Breast epithelium (tissue), 4 donors: Measurements from ENCODE around the gene SARNP. TPM values are rescaled to one million over a fixed set of nuclear protein-coding genes. Genes with fewer than 3 reads are reported as not detected.

ENCODE experiments used
- DNase-seq, 2 donors: peaks; one replicate each; pipeline ENCODE4 v3.0.0-alpha.2; 2019; ENCODE audit warnings: low spot score in 2 of 2
- H3K27ac ChIP-seq, 2 donors: fragments of 200-600 bp; sonication (generic) in 1 of 2; one replicate each; pipeline ENCODE4 v1.5.1; 2016 to 2019; ENCODE audit warnings: mild to moderate bottlenecking in 1 of 2
- H3K27me3 ChIP-seq, 2 donors: fragments of 200-600 bp; sonication (generic) in 1 of 2; one replicate each; pipeline versions ENCODE4 v1.5.1 to v1.6.0; 2017 to 2019; ENCODE audit warnings: control low read depth in 1 of 2, mild to moderate bottlenecking in 1 of 2
- H3K36me3 ChIP-seq: fragments of 200-600 bp; one replicate; pipeline ENCODE4 v1.5.1; 2019
- H3K4me1 ChIP-seq, 2 donors: fragments of 200-600 bp; sonication (generic); one replicate each; pipeline ENCODE4 v1.5.1; 2016 to 2019; ENCODE audit warnings: control low read depth in 1 of 2
- H3K4me3 ChIP-seq, 3 donors: fragments of 200-600 bp; sonication (generic); 1 replicate in 2 of 3; 2 replicates in 1 of 3; pipeline ENCODE4 v1.5.1; 2016 to 2019; ENCODE audit warnings: mild to moderate bottlenecking in 3 of 3, moderate library complexity in 2 of 3
- H3K9me3 ChIP-seq, 2 donors: fragments of 200-600 bp; sonication (generic) in 1 of 2; one replicate each; pipeline ENCODE4 v1.5.1; 2016 to 2019; ENCODE audit warnings: control low read depth in 1 of 2
- POLR2A ChIP-seq: fragments of 450-650 bp; IDR thresholded peaks from one replicate; pipeline ENCODE4 v1.6.1; 2016; ENCODE audit warnings: antibody characterized with exemption, mild to moderate bottlenecking, moderate library complexity
- POLR2AphosphoS5 ChIP-seq, 3 donors: sonication (generic); formaldehyde crosslinking; IDR thresholded peaks; one replicate each; pipeline ENCODE4 v1.6.1; 2017; ENCODE audit warnings: antibody characterized with exemption in 3 of 3
- intact Hi-C: fragments of 100-400 bp; cut with DNase I; formaldehyde crosslinking; loops from one replicate; pipeline ENCODE4 v1.15.1; 2023; ENCODE audit warnings: low total_unique reads
- total RNA-seq, 3 donors: library from RNA; depleted of rRNA; stranded (reverse); fragments of >200 nt; gene quantifications; one replicate each; pipeline ENCODE4 v1.1.0, GENCODE V29; 2016
- TF ChIP-seq, protein P1 (sequence below), 3 donors: fragments of 450-650 bp; IDR thresholded peaks; one replicate each; pipeline ENCODE4 v1.5.1; 2016 to 2017; ENCODE audit warnings: antibody characterized with exemption in 3 of 3, mild to moderate bottlenecking in 3 of 3, moderate library complexity in 3 of 3

SARNP gene
- total RNA-seq, 3 donors from 2014 or later = 54.7 to 64.3 (median 55.3) TPM

DNA sequence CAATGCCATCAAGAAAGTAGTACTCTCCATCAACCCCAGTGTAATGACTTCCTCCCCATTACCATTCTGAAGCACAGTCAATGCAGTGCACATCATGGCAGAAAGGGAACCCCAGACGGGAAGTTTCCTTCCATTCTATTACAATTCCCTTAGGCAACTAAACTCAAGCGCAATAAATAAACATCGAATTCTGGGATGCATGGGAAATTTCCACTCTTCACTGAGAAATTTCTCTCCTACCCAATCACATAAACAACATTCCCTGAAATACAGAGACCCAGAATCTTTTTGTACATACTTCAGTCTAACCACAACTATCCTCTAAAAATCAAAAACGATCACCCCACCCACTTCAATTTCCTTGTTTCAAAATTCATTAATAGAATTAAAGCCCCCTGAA lies 20.0 kb downstream of the SARNP start:
- Histone ChIP-seq H3K36me3 (peaks cover 19% of the 10 kb centered on the region), H3K27me3 (no peaks in the 10 kb centered on the region), H3K4me1 (no peaks in the 10 kb centered on the region), H3K9me3 (no peaks in the 10 kb centered on the region), H3K27ac (no peak overlapping the region), H3K4me3 (no peak overlapping the region)
- intact Hi-C loops = no loop called here
- DNase-seq = no peak
- TF ChIP-seq, protein P1, sequence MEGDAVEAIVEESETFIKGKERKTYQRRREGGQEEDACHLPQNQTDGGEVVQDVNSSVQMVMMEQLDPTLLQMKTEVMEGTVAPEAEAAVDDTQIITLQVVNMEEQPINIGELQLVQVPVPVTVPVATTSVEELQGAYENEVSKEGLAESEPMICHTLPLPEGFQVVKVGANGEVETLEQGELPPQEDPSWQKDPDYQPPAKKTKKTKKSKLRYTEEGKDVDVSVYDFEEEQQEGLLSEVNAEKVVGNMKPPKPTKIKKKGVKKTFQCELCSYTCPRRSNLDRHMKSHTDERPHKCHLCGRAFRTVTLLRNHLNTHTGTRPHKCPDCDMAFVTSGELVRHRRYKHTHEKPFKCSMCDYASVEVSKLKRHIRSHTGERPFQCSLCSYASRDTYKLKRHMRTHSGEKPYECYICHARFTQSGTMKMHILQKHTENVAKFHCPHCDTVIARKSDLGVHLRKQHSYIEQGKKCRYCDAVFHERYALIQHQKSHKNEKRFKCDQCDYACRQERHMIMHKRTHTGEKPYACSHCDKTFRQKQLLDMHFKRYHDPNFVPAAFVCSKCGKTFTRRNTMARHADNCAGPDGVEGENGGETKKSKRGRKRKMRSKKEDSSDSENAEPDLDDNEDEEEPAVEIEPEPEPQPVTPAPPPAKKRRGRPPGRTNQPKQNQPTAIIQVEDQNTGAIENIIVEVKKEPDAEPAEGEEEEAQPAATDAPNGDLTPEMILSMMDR (IDR thresholded peaks at IDR 0.05) = no peak
- TF ChIP-seq POLR2AphosphoS5 (IDR thresholded peaks at IDR 0.05) = no peak
- no peak for TF ChIP-seq POLR2A

DNA sequence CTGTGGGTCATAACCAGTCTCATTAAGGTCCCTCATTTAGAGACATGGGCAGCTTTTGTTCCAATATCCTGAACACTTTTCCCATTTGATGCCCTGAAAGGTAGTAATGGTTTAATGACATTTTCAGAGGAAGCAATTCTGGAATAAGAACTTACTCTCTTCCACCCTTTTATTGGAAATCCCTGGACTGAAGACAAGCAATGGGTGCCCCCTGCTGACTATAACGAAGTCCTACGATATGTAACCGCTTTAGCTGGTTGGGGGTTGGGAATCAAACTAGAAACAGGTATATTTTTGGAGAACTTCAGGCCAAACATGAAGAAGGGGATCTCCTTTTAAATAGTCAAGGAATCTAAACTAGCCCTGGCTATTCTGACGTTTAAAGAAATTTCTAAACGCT lies 20.5 kb downstream of the SARNP start:
- intact Hi-C loops = no loop called here
- TF ChIP-seq, protein P1 (IDR thresholded peaks at IDR 0.05) = peak in 1 of 3 donors; percentile 19
- TF ChIP-seq POLR2AphosphoS5 (IDR thresholded peaks at IDR 0.05) = no peak
- Histone ChIP-seq H3K27ac (no peak overlapping the region), H3K36me3 (peaks cover 19% of the 10 kb centered on the region), H3K4me3 (no peak overlapping the region), H3K9me3 (no peaks in the 10 kb centered on the region), H3K4me1 (no peaks in the 10 kb centered on the region), H3K27me3 (no peaks in the 10 kb centered on the region)
- no peak for DNase-seq

DNA sequence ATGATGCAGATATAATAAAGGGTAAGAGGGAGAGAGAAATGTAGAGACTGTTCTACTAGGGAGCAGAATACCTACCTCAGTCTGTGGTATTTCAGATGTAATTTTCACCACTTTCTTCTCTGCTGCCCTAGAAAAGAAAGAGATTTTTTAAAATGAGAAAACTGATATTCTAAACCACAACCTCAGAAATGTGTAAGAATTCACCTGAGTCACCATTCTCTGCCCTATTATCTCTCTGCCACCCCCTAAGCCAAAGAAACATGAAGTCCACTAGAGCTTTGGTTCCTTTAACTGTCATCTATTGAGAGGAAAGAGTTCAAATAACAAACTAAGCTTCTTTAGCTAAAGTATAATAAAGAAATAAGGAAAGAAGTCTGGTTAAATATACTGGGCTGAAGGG lies 21.6 kb downstream of the SARNP start:
- Histone ChIP-seq H3K4me1 (no peaks in the 10 kb centered on the region), H3K4me3 (no peak overlapping the region), H3K9me3 (no peaks in the 10 kb centered on the region), H3K36me3 (peaks cover 19% of the 10 kb centered on the region), H3K27me3 (no peaks in the 10 kb centered on the region), H3K27ac (no peak overlapping the region)
- TF ChIP-seq, protein P1 (IDR thresholded peaks at IDR 0.05) = no peak
- no peak for TF ChIP-seq POLR2A
- no peak for TF ChIP-seq POLR2AphosphoS5 (IDR thresholded peaks at IDR 0.05)
- no peak for DNase-seq
- intact Hi-C loops = no loop called here

DNA sequence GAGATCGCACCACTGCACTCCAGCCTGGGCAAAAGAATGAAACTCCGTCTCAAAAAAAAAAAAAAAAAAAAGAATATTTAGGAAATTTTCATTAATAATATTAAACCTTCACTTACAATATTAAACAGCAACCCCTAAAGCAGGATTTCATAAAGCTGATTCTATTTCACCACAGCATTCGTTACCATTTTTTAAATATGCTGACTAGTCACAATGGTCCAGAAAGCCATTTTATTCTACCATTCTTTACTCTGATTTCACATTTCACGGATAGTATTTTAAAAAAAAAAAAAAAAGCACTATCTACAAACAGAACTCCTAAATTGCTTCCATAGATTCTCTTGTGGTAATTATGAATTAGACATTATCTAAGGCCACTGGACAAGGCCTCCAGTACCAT lies 27.6 kb downstream of the SARNP start:
- no peaks in the 10 kb centered on the region for H3K27me3 ChIP-seq
- no peak overlapping the region for H3K4me3 ChIP-seq
- DNase-seq = no peak
- no peaks in the 10 kb centered on the region for H3K4me1 ChIP-seq
- intact Hi-C loops = no loop called here
- H3K27ac ChIP-seq = no peak overlapping the region
- peaks cover 14% of the 10 kb centered on the region for H3K36me3 ChIP-seq
- no peaks in the 10 kb centered on the region for H3K9me3 ChIP-seq
- TF ChIP-seq, protein P1 (IDR thresholded peaks at IDR 0.05) = no peak
- TF ChIP-seq POLR2AphosphoS5 (IDR thresholded peaks at IDR 0.05) = no peak
- TF ChIP-seq POLR2A = no peak

DNA sequence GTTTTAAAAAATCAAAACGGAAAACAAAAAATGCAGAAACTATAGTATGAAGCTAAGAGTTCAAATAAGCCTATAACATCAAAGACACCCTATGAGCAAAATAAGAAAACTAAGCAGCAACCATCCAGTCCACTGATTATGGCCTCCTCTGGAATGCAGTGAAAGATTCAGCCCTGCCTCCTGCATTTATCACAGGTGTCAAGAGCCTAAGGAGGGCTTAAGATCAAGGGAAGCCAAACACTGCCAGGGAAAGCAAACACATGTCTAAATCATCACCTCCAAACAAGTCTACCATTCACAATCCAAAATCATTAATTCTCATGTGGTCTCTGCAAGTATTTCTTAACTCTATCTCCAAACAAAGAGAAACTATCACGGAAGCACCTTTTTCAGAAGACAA lies 28.4 kb downstream of the SARNP start:
- DNase-seq = no peak
- Histone ChIP-seq H3K27me3 (no peaks in the 10 kb centered on the region), H3K9me3 (no peaks in the 10 kb centered on the region), H3K4me1 (no peaks in the 10 kb centered on the region), H3K36me3 (peaks cover 14% of the 10 kb centered on the region), H3K4me3 (no peak overlapping the region), H3K27ac (no peak overlapping the region)
- TF ChIP-seq POLR2AphosphoS5 (IDR thresholded peaks at IDR 0.05) (no peak), POLR2A (no peak)
- TF ChIP-seq, protein P1 (IDR thresholded peaks at IDR 0.05) = no peak
- intact Hi-C loops = no loop called here
